Stimulated activated CD8-positive, alpha-beta memory T cell treated with anti-CD3 and anti-CD28 coated beads, Interleukin-7, amount 100 ng/mL, for 24 hours (primary cell): Measurements from ENCODE around the gene SFTPD.
"Not testable (repeated sequence)": the region's sequence is repeated elsewhere in the genome, so short reads cannot be mapped to it uniquely, and the experiment has no call there.

Experiments
- DNase-seq: peaks from one replicate; pipeline ENCODE4 v3.0.0-alpha.2; 2020; ENCODE audit warnings: low read depth

Gene SFTPD

DNA sequence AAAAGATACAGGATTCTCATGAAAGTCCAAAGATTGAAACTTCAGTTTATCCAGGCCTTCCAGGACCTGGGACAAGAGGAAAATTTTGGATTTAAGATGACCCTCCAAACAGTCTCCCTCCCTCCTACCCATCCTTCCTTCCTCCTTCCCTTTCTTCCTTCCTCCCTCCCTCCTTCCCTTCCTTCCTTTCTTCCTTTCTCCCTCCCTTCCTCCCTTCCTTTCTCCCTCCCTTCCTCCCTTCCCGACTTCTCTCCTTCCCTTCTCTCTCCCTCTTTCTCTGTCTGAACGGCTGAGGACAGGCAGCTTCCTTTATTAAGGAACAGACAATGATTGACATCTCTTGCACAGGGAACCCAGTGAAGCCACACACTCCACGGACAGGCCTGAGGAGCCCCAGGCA lies 23.3 kb downstream of the SFTPD start:
- DNase-seq = no peak

DNA sequence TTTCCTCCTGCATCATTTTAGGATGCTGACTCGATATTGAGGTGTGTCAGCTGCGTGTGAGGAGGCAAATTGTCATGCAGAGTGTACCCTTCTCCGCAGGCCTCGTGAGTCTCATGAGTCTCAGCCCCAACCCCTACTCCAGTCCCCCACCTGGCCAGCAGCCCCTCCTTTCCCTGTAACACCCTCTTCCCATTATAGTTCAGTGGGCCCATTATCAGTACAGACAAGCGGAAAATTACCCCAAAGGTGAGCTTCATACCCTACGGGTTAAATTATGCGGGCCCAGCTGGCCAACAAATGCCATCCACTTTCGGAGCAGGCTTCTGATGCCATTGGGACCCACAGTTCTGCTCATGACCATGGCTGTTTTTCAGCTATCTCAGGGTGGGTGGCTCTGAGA lies 25.2 kb downstream of the SFTPD start:
- no peak for DNase-seq

DNA sequence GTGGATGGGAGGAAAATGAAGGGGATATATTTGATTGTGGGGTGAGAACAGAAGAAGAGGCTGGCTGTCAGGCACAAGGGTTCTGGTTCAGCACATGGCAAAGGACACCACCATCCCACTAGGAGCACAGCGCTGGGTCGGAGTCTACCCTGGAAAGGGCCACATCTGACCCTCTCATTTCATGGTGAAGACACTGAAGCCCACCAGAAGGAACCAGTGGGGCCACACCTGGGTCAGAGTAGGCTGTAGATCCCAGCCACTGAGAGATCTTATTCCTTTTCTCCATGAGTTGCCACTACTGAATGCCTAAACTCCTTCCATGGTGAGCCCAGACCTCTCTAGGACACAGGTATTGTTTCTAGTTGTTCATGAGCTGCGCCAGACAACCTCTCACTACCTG lies 25.8 kb downstream of the SFTPD start:
- no peak for DNase-seq

DNA sequence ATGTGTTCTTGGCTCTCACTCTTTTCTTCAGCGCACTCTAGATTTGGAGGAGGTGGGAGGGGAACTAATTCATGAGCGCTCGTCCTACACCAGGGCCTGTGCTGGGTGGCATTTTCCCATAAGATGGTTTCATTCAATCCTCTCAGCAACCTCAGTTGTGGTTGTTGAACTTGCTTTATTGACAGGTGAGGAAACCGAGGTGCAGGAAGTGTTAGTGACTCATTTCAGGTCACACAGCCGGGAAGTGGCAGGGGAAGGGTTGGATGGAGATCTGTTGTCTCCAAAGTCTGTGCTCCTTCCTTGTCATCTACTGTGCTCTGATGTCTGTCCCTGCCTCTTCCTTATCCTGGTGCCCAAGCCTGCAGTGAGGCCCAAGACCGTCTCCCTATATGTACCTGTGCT lies 26.9 kb downstream of the SFTPD start:
- DNase-seq = not testable (repeated sequence)

DNA sequence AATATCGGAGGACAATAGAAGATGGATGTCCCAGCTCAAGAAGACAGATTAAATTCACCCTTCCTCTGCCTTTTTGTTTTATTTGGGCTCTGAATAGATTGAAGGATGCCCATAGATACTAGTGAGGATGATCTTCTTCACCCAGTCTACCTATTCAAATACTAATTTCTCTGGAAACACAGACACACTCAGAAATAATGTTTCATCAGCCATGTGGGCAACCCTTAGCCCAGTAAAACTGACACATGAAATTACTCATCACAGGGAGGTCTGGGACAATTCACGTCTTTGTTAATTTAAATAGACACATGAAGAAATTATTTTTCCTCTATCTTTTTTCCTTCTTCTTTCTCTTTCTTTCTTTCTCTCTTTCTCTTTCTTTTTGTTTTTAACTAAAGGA lies 33.1 kb downstream of the SFTPD start:
- not testable (repeated sequence) for DNase-seq

DNA sequence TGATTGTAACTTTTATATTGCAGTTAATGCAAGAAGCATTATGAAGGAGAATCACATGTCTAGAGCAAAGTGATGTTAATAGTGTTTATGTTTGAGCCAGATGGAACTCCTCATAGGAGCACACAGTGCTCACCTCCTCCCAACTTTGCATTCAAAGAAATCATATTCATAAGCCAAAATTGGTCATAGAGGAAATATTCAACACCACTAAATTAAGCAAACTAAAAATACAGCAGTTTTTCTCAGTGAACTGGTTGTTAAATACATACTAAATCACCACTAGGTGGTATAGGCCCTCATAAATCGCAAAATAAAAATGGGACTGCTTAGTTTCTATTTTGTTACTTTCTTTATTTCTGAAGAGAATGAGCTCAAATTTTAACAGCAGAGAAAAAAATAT lies 34.4 kb downstream of the SFTPD start:
- DNase-seq = not testable (repeated sequence)

- DNase-seq = no peak
Observed at GRCh38 chr10:79910836-79911235, 38.1 kb downstream of the SFTPD start.

GRCh38 chr10:79910344-79910743 lies 38.6 kb downstream of the SFTPD start:
- DNase-seq = no peak

DNA sequence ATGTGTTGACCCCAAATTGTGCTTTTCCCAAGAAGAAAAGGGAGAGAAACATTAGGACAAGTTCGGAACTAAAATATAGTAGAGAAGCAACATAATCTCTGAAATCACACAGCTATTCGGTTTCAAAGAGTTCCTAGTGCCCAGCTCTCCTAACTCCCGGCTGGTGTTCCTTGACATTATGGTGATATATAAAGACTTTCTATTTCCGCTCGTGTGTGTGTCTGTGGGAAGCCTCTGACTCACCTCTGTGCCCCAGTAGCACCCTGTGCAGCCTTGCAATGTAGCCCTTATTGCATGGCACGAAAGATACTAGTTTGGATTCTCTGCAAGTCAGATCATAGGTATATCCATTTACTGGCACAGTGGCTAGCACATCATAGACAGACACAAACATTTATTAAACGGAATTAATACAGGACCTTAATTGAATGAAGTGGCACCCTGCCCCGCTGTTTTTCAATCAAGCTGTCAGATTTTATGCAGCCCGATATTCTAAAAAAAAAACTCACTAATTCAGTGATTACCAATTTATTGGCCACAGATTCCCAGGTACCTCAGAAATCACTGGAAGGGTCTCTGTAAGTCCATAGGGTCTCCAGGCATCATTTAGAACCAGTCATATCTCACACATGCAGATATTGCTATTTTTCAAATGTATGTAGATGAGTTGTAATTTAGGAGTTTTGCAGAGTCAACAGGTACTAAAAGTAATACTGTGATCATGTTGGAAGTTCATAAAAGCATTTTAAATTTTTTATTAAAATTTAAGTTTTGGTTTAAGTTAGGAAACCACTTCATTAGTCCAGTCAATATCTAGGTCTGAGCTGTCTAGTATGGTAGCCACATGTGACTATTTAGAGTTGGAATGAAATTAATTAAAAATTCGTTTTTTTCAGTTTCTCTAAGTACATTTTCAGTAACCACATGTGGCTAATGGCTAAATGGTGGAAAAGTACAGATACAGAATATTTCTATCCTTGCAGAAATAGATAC lies 43.3 kb downstream of the SFTPD start:
- DNase-seq = no peak

DNA sequence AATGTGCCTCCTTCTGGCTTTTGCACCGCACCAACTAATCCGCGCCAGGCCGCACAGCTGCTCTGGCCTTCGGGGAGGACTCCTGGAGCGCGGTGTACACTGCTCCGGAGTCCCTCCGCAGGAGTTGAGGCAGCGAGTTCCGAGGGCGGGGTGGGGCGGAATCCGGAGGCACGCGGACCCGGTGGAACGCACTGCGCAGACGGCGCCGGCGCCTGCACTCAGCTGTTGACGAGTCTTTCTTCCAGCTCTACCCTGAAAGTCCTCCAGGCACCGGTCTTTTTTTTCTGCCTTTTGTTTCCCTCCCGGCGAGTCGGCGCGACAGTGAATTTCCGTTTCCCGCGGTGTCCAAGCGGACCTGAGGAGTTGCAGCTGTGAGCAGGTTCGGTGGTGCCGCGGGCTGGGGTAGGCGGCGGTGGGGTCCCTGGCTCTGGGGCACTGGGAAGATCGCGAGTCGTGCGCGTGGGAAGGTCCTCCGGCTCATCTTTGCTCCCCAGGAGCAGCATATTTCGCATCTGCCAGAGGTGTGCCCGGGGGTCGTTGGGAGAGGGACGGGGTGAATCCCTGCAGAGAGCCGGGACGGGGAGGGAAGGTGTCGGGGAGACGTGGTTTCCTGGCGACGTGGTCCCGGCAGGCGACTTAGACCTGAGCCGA lies 44.1 kb downstream of the SFTPD start:
- DNase-seq = peak; percentile 33

GRCh38 chr10:79901571-79901970 lies 47.3 kb downstream of the SFTPD start:
- not testable (repeated sequence) for DNase-seq

DNA sequence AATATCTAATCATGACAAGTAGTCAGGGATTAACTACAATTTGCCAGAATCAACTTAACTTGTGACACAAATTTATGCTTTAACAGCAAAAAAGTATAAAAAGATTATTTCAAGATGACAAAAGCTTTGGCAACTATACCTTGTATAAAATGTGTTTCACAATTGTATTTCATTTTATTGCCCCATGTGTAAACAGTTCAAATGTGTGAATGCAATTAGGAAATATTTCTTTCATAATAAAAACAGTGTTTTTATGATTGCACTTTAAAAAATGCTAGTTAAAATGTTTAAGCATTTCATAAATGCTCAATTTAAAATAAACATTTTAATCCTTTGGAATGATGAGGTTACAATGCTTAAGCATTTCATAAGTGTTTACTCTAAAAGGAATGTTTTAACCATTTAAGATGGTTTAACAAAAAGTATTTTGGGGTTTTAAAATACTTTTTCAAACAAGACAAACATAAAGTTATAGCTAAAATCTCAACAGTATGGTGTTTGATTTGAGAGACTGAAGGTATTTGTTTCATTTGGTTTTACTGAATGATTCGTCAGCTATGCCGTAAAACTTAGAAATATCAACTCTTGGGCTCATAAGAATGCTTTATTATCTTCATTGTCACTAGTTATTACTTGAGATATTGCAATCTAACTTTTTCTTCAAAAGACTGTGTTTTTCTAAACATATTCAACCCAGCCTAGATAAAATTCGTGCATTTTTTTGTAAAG lies 50.1 kb downstream of the SFTPD start:
- DNase-seq = no peak

- not testable (repeated sequence) for DNase-seq
Observed at GRCh38 chr10:79892896-79893295, 56.0 kb downstream of the SFTPD start.

DNA sequence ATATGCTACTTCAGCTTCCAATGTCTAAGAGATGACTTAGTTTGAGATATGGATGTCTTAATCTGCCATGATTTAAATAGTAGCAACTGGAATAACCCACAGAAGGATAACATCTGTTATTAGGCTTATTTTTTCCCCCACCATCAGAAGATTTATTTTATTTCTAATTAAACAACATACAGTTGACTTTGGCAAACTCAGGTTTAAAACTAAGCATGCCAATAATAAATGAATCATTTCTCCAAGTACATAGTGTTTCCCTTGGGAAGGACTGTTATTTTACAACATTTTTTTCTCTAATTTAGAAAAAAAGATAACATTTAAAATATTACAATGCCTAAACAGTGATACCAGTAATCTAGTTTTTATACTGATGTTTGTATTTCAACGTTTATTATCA lies 58.4 kb downstream of the SFTPD start:
- no peak for DNase-seq

DNA sequence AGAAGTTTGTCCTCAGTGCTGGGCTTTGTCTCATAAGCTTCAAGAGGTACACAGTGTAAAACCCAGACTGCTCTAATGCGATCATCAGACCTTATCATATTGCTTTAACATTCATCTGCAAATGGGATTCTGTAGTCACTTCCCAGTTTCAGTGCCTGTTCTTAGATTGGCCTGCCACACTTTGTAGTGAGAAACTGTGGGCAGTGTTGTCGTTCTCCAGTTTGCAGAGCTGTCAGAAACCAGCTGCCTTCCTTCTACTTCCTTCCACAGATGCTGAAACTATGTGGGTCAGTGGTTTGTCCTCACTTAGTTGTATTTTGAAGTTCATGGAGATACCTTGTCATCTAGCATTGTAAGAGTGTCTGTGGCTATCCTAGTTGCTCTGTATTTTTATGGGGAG lies 59.9 kb downstream of the SFTPD start:
- not testable (repeated sequence) for DNase-seq
